ENCODE results near the gene BLVRB. TPM values are rescaled to one million over a fixed set of nuclear protein-coding genes. Genes with fewer than 3 reads are reported as not detected.
"Not testable (repeated sequence)": the region's sequence is repeated elsewhere in the genome, so short reads cannot be mapped to it uniquely, and the experiment has no call there.

BLVRB gene
- total RNA-seq: 141 TPM
- long read RNA-seq, transcript BLVRB-201 (5 exons, 873 nt): major isoform, 61 of 74 reads
- long read RNA-seq, partial matches to known transcripts: 0 of 74 reads
- long read RNA-seq, other reads (novel, unspliced or antisense): 13 of 74 reads

DNA sequence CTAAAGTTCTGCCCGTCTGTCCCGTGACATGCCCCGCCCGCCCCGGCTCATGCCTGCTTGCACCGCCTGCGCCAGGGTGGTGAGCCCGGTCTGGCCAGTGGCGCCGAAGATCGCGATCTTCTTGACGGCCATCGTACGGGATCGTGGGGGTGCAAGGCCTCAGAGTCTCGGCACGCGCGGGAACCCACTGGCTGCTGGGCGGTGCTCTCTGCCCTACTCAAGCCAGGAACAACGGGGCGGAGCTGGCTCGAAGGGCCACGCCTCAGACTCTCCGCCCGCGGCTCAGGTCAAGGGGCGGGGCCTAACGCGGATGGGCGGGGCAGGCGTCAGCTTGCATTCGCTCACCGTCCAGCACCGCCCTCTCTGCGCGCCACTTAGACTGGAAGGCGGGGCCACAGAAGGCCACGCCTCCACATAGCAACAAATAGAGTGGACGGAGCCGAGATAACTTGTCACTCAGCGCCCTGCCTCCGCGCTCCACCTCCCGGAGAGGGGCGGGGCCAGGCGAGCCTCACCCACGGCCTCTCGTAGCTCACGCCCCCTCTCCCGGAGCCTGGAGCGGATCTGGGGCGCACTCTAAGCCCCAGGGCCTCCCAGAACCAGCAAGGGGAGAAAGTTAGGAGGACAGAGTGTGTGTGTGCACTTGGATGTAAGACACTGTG lies at the start of gene BLVRB:
TSS of gene BLVRB (minus strand) at position 189 of the 662 bp plus-strand sequence. CDS start at position 132, 57 bp downstream.
- peak; percentile 100 for DNase-seq (ENCODE audit: low spot score)

DNA sequence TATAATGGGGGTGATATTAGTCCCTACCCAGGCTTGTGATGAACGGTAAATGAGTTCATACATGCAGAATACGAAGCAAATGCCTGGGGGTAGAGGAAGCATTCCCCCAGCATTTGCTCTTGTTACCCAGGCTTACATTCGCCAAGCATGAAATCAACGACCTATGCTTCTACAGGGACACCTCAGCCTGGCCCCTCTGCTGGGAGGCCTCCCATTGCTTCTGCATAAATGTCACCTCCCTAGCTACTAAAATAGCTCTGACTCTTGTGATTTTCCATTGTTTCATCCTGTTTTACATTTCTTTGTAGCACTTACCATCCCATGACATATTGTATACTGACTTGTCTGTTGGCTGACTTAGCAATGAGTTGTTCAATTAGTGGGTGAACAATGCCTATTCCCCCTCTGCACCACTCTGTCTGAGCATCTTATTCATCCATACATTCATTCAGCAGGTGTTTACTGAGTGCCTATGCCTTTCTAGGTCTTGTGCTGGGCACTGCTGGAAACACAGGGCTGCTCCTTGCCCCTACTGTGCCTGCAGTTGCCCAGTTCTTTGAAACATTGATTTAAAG lies 48.3 kb upstream of the BLVRB start:
- DNase-seq (ENCODE audit: low spot score): no peak

DNA sequence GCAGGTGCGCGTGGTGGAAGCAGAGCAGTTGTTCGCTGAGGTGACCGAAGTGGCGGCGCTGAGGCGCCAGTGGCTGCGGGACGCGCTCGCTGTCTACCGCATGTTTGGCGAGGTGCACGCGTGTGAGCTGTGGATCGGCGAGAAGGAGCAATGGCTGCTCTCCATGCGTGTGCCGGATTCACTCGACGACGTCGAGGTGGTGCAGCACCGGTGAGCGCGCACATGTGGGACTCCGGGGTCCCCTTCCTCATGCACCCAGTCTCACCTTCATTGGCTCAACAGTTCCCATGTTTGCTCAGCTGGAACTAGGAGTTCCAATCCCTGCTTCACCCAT lies 47.8 kb upstream of the BLVRB start:
- no peak for DNase-seq (ENCODE audit: low spot score)

DNA sequence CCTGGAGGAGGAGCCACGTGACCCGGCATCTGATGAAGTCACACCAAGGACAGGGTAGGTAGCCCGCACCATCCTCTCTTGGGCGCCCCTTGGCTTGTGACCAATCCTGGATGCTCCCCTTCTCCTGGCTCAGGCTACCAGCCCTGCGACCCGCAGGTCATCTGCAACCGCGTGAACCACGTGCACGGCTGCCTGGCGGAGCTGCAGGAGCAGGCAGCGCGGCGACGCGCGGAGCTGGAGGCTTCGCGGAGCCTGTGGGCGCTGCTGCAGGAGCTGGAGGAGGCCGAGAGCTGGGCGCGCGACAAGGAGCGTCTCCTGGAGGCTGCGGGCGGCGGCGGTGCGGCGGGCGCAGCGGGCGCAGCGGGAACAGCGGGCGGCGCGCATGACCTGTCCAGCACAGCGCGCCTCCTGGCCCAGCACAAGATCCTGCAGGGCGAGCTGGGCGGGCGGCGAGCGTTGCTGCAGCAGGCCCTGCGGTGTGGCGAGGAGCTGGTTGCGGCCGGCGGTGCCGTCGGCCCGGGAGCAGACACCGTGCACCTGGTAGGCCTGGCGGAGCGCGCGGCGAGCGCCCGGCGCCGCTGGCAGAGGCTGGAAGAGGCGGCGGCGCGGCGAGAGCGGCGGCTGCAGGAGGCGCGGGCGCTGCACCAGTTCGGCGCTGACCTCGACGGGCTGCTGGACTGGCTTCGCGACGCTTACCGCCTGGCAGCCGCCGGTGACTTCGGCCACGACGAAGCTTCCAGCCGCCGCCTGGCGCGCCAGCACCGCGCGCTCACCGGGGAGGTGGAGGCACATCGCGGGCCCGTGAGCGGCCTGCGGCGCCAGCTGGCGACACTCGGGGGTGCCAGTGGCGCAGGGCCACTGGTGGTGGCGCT lies 47.2 kb upstream of the BLVRB start:
- DNase-seq (ENCODE audit: low spot score): no peak

DNA sequence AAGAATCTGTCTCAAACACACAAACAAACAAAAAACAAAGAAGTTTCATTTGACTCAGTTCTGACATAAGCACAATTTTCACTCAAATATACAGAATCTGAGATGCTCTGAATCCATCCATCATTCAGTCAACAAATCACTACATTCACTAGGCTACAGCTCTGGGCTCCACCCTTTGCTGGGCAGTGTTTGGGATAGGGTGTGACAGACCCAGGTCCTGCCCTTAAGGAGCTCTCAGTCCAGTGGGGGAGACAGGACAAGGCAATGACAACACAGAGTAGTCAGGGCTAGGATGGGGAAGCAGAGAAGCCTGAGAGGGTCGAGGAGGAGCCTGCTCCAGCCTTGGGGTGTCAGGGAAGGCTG lies 46.5 kb upstream of the BLVRB start:
- no peak for DNase-seq (ENCODE audit: low spot score)

DNA sequence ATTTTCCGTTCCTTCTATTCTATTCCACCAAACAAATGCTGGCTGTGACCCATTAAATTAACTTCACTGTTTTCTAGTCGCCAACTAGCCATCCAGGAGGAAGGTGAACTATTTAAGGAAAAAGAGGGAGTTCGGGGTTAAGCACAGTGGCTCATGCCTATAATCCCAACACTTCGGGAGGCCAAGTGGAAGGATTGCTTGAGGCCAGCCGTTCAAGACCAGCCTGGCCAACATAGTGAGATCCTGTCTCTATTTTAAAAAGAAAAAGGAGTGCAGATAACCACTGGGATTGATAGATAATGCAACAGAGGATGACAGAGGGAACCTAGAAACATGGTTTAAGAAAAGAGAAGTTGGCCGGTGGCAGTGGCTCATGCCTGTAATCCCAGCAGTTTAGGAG lies 45.9 kb upstream of the BLVRB start:
- no peak for DNase-seq (ENCODE audit: low spot score)

DNA sequence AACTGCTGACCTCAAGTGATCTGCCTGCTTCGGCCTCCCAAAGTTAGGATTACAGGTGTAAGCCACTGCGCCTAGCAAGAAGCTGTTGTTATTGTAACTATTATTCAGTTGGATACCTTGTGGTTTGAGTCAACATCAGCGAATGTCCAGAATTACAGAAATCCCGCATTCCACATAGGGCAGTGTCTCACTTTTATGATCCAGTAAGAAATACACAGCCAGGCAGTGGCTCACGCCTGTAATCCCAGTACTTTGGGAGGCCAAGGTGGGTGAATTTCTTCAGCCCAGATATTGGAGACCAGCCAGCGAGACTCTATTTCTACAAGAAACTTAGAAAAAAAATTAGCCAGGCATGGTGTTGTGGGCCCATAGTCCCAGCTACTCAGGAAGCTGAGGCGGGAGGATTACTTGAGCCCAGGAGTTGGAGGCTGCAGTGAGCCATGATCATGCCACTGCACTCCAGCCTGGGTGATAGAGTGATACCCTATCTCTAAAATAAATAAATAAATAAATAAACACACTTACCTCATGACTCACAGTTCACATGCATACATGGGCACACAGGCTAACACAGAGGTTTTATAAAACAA lies 45.1 kb upstream of the BLVRB start:
- no peak for DNase-seq (ENCODE audit: low spot score)

DNA sequence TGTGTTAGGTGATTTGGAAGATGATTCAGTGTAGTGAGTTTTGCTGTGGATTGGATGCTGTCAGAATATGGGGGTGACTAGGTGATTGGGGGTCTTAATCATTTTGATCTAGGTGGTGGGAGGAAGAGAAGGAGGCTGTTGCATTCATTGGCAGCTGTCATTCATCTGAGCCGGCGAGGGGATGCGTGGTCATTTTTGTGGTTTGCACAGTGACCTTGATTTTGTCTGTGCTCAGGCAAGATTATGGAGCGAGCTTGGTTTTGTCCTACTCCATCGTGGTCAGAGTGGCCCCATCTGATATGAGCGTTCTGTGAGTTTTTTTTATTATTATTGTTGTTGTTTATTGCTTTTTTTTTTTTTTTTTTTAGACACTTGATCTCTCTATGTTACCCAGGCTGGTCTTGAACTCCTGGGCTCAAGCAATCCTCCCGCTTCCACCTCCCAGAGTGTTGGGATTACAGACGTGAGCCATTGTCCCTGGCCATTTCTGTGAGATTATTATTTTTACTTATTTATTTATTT lies 43.3 kb upstream of the BLVRB start:
- no peak for DNase-seq (ENCODE audit: low spot score)

DNA sequence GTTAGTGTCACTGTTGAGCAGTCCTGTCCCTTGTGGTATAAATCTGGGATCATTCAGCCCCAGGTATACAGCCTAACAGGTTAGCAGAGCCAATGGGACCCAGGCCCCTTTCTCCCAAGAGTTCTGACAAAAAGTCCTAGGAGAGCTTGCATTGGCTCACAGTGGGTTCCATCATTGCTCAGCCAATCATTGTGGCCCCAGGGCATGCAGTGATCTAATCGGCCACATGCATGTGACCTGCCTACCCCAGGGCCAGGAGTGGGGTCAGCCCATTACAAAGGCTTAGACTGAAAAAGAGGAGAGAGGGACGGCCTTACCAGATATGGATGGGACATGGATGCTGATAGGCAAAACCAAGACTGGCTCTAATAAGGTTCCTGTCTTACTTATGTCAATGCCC lies 42.3 kb upstream of the BLVRB start:
- no peak for DNase-seq (ENCODE audit: low spot score)

DNA sequence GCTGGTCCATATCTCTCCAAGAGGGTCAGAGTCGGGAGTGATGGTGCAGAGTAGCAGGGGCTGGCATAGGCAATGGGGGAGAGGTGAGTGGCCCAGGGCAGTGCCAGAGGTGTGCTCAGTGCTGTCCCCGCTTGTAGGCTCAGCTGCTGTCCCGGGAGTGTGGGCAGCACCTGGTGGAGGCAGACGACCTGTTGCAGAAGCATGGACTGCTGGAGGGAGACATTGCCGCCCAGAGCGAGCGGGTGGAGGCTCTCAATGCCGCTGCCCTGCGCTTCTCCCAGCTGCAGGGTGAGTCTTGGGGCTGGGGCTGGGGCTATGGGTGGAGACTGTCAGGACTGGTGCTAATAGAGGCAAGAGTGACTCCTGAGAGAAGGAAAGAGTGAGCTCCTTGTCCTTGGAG lies 40.6 kb upstream of the BLVRB start:
- DNase-seq (ENCODE audit: low spot score): no peak

DNA sequence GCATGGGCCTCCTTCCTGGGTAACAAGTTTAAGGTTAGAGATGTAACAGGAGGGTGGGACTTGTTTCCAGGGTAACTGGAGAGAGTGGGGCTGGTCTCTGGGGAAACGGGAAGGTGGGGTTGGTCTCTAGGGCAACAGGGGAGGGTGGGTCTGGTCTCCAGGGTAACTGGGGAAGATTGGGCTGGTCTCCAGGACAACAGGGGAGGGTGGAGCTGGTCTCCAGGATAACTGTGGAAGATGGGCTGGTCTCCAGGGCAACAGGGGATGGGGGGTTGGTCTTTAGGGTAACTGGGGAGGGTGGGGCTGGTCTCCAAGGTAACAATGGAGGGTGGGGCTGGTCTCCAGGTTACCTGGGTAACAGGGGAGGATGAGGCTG lies 37.8 kb upstream of the BLVRB start:
- DNase-seq (ENCODE audit: low spot score): no peak

DNA sequence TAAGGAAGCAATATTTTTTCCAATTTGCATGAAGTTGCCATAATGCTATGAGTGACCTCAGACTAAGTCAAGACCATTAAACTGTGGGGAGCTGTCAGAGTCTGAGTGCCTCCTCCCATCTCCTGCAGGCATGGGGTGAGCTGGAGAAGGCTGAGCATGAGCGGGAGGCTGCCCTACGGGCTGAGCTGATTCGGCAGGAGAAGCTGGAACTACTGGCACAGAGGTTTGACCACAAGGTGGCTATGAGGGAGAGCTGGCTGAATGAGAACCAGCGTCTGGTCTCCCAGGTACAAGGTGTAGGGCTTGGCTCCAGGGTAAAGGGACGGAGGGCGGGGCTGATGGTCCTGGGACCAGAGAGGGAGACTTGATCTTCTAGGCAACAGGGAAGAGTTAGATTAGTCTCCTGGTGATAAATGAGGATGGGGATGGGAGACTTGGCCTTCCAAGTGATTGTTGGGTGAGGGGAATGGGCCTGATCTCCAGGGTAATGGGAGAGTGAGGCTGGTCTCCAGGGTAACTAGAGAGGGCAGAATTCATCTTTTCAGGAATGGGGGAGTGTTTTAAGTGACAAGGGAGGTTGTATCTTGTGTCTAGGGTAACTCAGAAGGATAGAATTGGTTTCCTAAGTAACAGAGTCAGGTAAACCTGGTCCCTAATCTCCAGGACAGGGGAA lies 37.2 kb upstream of the BLVRB start:
- DNase-seq (ENCODE audit: low spot score): no peak

DNA sequence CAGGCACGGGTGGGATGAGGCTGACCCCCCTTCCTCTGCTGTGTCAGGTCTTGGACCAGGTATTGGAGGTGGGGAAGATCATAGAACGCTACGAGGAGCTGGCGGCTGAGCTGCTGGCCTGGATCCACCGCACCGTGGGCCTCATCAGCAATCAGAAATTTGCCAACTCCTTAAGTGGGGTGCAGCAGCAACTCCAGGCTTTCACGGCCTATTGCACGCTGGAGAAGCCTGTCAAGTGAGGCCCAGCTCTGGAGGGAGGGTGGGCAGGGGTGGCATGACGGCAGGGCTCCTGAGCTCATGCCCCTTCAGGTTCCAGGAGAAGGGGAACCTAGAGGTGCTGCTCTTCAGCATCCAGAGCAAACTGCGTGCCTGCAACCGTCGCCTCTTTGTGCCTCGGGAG lies 36.5 kb upstream of the BLVRB start:
- DNase-seq (ENCODE audit: low spot score): no peak

DNA sequence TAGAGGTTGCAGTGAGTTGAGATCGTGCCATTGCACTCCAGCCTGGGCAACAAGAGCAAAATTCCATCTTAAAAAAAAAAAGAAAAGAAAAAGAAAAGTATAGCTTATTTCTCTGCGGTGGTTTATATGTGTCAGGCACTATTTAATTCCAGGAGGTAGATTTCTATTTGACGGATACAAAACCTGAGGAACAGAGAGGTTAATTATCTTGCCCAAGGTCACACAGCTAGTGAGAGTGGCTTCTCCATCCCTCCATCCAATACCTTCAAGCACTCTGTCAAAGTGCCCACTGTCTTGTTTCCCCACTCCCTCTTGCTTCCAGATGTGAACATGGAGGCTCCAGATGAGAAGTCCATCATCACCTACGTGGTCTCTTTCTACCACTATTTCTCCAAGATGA lies 36.1 kb upstream of the BLVRB start:
- no peak for DNase-seq (ENCODE audit: low spot score)

DNA sequence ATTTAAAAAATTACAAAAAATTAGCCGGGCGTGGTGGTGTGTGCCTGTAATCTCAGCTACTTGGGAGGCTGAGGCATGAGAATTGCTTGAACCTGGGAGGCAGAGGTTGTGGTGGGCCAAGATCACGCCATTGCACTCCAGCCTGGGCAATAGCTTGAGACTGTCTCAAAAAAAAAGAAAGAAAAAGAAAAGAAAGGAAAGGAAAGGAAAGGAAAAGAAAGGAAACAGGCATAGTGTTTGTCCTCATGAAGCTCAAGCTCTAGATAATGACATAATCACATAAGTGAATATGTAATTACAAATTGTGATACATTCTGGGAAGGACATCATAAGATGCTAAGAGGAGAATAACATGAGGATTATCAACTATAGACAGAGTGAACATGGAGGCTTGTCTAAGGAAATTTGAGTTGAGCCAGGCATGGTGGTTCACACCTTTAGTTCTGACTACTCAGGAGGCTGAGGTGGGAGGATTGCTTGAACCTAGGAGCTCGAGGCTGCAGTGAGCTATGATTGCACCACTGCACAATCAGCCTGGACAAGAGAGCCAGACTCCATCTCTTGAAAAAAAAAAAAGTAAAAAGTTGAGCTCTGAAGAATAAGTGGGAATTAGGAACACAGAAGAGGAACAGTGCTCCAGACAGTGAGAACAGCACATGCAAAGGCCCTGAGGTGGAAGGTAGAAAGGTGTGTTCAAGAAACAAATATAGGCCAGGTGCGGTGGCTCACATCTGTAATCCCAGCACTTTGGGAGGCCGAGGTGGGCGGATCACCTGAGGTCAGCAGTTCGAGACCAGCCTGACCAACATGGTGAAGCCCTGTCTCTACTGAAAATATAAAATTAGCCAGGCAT lies 35.4 kb upstream of the BLVRB start:
- DNase-seq (ENCODE audit: low spot score): not testable (repeated sequence)

DNA sequence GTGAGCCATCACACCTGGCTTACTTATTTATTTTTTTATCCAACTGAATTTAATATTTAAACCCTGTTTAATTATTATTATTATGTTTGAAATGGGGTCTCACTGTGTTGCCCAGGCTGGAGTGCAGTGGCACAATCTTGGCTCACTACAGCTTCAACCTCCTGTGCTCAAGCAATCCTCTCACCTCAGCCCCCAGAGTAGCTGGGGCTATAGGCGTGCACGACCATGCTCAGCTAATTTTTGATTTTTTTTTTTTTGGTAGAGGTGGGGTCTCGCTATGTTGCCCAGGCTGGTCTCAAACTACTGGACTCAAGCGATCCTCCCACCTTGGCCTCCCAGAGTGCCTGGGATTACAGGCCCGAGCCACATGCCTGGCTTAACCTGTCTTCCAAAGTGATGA lies 33.8 kb upstream of the BLVRB start:
- no peak for DNase-seq (ENCODE audit: low spot score)

DNA sequence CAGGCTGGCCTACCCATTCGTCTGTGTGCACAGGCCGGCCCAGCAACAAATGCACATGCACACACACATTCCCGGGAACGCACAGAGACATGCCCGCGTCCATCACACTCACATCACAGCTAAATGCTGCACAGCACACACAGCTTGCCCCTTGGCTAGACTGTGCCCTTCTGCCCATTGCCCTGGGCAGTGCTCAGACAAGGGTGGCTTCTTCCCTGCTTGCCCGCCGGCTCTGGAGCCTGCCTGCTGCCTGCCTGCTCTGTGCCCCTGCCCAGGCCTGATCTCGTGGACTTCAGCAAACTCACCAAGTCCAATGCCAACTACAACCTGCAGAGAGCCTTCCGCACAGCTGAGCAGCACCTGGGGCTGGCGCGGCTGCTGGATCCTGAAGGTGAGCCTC lies 31.7 kb upstream of the BLVRB start:
- no peak for DNase-seq (ENCODE audit: low spot score)

DNA sequence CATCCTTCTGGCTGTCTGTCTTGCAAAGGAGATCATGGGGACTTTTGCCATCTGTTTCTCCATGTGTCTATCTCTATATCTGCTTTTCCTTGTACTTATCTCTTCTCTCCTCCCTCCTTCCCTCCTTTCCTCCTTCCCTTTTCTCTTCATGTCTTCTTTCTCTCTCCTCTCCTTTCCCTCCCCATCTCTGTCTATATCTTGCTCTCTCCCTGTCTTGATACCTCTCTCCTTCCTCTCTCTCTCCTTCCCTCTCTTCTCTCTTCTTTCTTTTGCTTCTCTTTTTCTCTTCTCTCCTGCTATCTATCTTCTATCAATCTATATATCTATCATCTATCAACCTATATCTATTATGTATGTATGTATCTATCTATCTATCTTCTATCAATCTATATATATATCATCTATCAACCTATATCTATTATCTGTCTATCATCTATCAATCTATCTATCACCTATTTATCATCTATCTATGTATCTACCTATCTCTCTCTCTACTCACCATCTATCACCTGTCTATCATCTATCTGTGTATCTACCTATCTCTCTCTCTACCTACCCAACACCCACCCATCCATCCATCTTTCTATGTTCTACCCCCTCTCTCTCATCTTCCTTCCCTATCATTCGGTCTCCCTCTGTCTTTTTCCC lies 28.8 kb upstream of the BLVRB start:
- DNase-seq (ENCODE audit: low spot score): no peak

DNA sequence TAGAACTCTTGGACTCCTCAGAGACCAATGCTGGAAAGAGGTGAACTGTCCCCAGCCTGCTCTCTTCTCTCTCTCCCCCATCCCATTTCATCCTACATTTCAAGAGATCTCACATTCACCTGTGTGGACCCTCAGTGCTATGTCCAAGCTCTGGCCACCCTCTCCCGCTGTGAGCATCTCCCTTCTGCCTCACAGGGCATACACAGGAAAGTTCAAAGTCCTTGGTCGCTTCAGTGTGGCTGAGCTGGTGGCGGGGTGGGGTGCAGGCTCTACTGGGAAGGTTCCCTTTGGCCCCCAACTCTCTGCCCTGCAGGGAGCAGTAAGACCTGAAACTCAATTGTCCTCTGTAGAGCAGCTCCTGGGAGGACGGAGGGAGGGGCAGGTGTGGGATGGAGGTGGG lies 28.2 kb upstream of the BLVRB start:
- DNase-seq (ENCODE audit: low spot score): no peak

DNA sequence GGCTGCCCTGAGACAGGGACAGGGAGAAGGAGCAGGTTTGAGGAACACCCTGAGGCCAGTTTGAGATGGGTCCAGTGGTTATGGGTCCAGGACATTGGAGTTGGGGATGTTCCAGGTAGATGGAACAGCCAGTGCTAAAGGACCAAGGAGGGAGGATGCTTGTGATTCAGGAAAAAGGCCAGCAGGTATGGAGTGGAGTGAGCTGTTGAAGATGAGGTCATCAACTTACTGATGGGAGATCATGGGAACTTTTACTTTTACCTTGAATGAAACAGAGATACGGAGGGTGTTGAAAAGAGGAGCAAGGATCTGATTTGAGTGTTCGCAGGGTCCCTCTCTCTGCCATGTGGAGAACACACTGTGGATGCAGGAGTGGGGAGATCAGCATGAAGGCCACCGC lies 26.7 kb upstream of the BLVRB start:
- no peak for DNase-seq (ENCODE audit: low spot score)

Data from mesenteric fat pad (tissue), 1 donor.